ENCODE results near the gene ATAD3B.
"Not testable (repeated sequence)": the region's sequence is repeated elsewhere in the genome, so short reads cannot be mapped to it uniquely, and the experiment has no call there.

The ATAD3B gene

DNA sequence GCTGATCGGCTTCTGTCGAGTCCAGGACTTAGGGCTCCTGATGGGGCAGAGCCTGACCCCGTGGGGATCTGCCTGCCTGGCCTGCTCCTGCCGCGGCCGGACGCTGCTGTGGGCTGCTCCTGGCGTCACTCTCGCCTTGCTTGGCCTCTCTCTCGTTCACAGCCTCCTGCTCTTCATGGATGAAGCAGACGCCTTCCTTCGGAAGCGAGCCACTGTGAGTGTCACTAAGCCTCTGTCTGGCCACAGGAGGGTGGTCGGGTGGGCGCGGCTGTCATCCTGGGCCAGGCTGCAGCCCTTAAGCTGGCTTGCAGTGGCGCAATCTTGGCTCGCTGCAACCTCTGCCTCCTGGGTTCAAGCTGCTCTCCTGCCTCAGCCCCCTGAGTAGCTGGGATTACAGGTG is 16.1 kb downstream of the ATAD3B start:
- DNase-seq (ENCODE audit: low read depth) = no peak
- no peak overlapping the region for H3K4me3 ChIP-seq (ENCODE audit: low read depth, low read length)
- TF ChIP-seq POLR2A (IDR thresholded peaks at IDR 0.05; ENCODE audit: extremely low read depth, insufficient read length) = no peak
- no peak for TF ChIP-seq MYC (IDR thresholded peaks at IDR 0.05; ENCODE audit: low read depth, low read length)
- TF ChIP-seq CTCF (IDR thresholded peaks at IDR 0.05; ENCODE audit: low read depth, low read length) = no peak
- TF ChIP-seq MAX (IDR thresholded peaks at IDR 0.05; ENCODE audit: low read depth, low read length) = no peak

- TF ChIP-seq CTCF (IDR thresholded peaks at IDR 0.05; ENCODE audit: low read depth, low read length) (no peak), MAX (IDR thresholded peaks at IDR 0.05; ENCODE audit: low read depth, low read length) (no peak), MYC (IDR thresholded peaks at IDR 0.05; ENCODE audit: low read depth, low read length) (no peak), POLR2A (IDR thresholded peaks at IDR 0.05; ENCODE audit: extremely low read depth, insufficient read length) (no peak)
- H3K4me3 ChIP-seq (ENCODE audit: low read depth, low read length) = no peak overlapping the region
- no peak for DNase-seq (ENCODE audit: low read depth)
These were observed 17.7 kb downstream of the ATAD3B start for GRCh38 chr1:1489231-1489630.

GRCh38 chr1:1489861-1490260 is 18.3 kb downstream of the ATAD3B start:
- H3K4me3 ChIP-seq (ENCODE audit: low read depth, low read length) = no peak overlapping the region
- DNase-seq (ENCODE audit: low read depth) = no peak
- TF ChIP-seq POLR2A (IDR thresholded peaks at IDR 0.05; ENCODE audit: extremely low read depth, insufficient read length) = no peak
- no peak for TF ChIP-seq CTCF (IDR thresholded peaks at IDR 0.05; ENCODE audit: low read depth, low read length)
- no peak for TF ChIP-seq MYC (IDR thresholded peaks at IDR 0.05; ENCODE audit: low read depth, low read length)
- TF ChIP-seq MAX (IDR thresholded peaks at IDR 0.05; ENCODE audit: low read depth, low read length) = no peak

DNA sequence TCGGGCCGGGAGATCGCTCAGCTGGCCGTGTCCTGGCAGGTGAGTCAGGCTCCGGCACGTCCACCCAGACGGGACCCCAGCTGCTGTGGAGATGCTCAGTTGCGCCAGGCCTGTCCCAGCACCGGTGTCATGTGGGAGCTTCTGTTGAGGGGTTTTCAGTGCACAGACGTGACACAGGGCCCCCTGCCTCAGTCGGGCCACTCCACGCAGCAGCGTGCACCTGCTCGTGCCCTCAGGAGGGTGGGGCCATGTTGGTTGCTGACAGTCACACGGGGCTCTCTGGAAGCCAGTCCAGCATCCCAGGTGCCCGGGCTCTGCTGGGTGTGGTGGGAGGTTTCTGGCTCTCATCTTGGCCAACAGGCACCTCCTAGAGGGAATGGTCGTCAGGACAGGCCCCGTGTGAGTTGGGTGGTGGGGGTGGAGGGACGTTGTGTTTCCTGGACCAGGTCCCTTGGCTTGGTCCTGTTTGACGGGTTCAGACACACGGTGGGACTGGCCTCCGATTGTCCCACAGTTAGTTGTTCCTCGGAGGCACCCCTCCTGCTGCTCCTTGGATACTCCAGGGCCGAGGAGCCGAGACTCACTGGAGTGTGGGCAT is 19.2 kb downstream of the ATAD3B start:
- DNase-seq (ENCODE audit: low read depth) = no peak
- no peak for TF ChIP-seq POLR2A (IDR thresholded peaks at IDR 0.05; ENCODE audit: extremely low read depth, insufficient read length)
- TF ChIP-seq MYC (IDR thresholded peaks at IDR 0.05; ENCODE audit: low read depth, low read length) = no peak
- TF ChIP-seq CTCF (IDR thresholded peaks at IDR 0.05; ENCODE audit: low read depth, low read length) = no peak
- no peak for TF ChIP-seq MAX (IDR thresholded peaks at IDR 0.05; ENCODE audit: low read depth, low read length)
- H3K4me3 ChIP-seq (ENCODE audit: low read depth, low read length) = no peak overlapping the region

DNA sequence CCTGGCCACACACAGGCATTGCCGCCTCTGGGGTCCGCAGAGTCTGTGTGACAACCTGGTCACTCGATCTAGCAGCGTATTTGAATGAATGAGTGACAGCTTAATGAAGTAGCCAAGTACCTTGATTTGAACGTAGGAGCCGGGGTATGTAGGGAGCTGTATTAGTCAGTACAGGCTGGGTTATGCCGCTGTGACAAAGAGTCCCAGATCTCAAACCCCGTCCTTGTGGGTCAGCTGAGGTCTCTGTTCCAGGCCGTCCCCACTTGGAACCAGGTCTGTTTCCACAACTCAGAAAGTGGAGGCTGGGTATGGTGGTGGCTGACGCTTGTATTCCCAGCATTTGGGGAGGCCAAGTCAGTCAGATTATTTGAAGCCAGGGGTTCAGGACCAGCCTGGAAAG is 20.0 kb downstream of the ATAD3B start:
- TF ChIP-seq MYC (IDR thresholded peaks at IDR 0.05; ENCODE audit: low read depth, low read length) = no peak
- no peak for TF ChIP-seq CTCF (IDR thresholded peaks at IDR 0.05; ENCODE audit: low read depth, low read length)
- no peak for TF ChIP-seq MAX (IDR thresholded peaks at IDR 0.05; ENCODE audit: low read depth, low read length)
- TF ChIP-seq POLR2A (IDR thresholded peaks at IDR 0.05; ENCODE audit: extremely low read depth, insufficient read length) = no peak
- no peak overlapping the region for H3K4me3 ChIP-seq (ENCODE audit: low read depth, low read length)
- no peak for DNase-seq (ENCODE audit: low read depth)

DNA sequence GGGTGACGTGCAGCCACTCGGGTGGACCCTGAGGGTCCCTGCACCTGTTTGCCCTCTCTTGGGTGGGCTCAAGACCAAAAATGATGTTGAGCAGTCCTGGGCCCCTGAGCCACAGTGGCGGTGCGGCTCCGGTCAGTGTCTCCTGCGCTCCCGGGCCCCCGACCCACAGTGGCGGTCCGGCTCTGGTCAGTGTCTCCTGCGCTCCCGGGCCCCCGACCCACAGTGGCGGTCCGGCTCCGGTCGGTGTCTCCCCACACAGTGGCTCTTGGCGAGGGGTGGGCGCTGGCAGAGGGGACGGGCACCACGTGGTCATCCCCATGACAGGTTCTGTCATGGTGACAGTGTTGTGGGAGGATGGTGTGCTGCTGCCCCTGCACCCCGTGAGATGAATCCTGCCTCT is 22.7 kb downstream of the ATAD3B start:
- not testable (repeated sequence) for DNase-seq (ENCODE audit: low read depth); H3K4me3 ChIP-seq (ENCODE audit: low read depth, low read length)

- not testable (repeated sequence) for H3K4me3 ChIP-seq (ENCODE audit: low read depth, low read length); DNase-seq (ENCODE audit: low read depth)
These were observed 24.0 kb downstream of the ATAD3B start for GRCh38 chr1:1495461-1495975.

Data from NB4 (cell line).